CD14-positive monocyte (primary cell): ENCODE measurements around the gene MPRIP. TPM values are rescaled to one million over a fixed set of nuclear protein-coding genes. Genes with fewer than 3 reads are reported as not detected.

Experiments
- DNase-seq, 3 donors: peaks; one replicate each; pipeline ENCODE4 v3.0.0-alpha.2; 2011 to 2022
- H2AFZ ChIP-seq: 2 replicates; pipeline ENCODE4 v1.6.0; 2012; ENCODE audit warnings: mild to moderate bottlenecking, low read depth, low read length, inconsistent platforms; ENCODE audit not compliant: insufficient read depth, poor library complexity, severe bottlenecking
- H3K27ac ChIP-seq, 2 donors: 1 replicate in 1 of 2; 2 replicates in 1 of 2; pipeline ENCODE4 v1.5.1; 2012 to 2013; ENCODE audit warnings: low read length in 2 of 2, control low read depth in 1 of 2, inconsistent platforms in 1 of 2, low read depth in 1 of 2, mild to moderate bottlenecking in 1 of 2
- H3K27me3 ChIP-seq, 2 donors: one replicate each; pipeline versions ENCODE4 v1.6.0 to v1.6.1; 2011 to 2013; ENCODE audit warnings: low read length in 2 of 2; ENCODE audit not compliant: control insufficient read depth in 2 of 2, insufficient read depth in 2 of 2
- H3K36me3 ChIP-seq, 2 donors: replicated peaks in 1 of 2; 1 replicate in 1 of 2; 2 replicates in 1 of 2; pipeline versions ENCODE4 v1.5.1 to v1.6.1; 2012 to 2013; ENCODE audit warnings: low read length in 2 of 2, control low read depth in 1 of 2, inconsistent platforms in 1 of 2, mild to moderate bottlenecking in 1 of 2; ENCODE audit not compliant: insufficient read depth in 2 of 2, control insufficient read depth in 1 of 2
- H3K4me1 ChIP-seq, 2 donors: 1 replicate in 1 of 2; 2 replicates in 1 of 2; pipeline versions ENCODE4 v1.5.1 to v1.6.1; 2012 to 2013; ENCODE audit warnings: low read length in 2 of 2, control low read depth in 1 of 2, inconsistent platforms in 1 of 2, mild to moderate bottlenecking in 1 of 2, moderate library complexity in 1 of 2; ENCODE audit not compliant: insufficient read depth in 2 of 2, control insufficient read depth in 1 of 2
- H3K4me2 ChIP-seq: replicated peaks from 2 replicates; pipeline ENCODE3; 2012; ENCODE audit warnings: low read length, moderate library complexity, mild to moderate bottlenecking; ENCODE audit not compliant: poor library complexity, severe bottlenecking; ENCODE audit errors: extremely low read depth
- H3K4me3 ChIP-seq, 3 experiments: fragments of 200-600 bp in 1 of 3; sonication (generic) in 1 of 3; replicated peaks in 1 of 3; 1 replicate in 2 of 3; 2 replicates in 1 of 3; pipeline ENCODE4 v1.5.1; 2011 to 2013; ENCODE audit warnings: low read length in 3 of 3, mild to moderate bottlenecking in 3 of 3, control low read depth in 2 of 3, low read depth in 2 of 3, inconsistent platforms in 1 of 3, moderate library complexity in 1 of 3
- H3K79me2 ChIP-seq: 2 replicates; pipeline ENCODE4 v1.6.0; 2012; ENCODE audit warnings: mild to moderate bottlenecking, control low read depth, inconsistent platforms, low read length, moderate library complexity; ENCODE audit not compliant: insufficient read depth
- H3K9ac ChIP-seq: 2 replicates; pipeline ENCODE4 v1.6.0; 2017; ENCODE audit warnings: low read length, mild to moderate bottlenecking; ENCODE audit not compliant: insufficient read depth, poor library complexity, severe bottlenecking
- H3K9me3 ChIP-seq, 2 donors: replicated peaks in 1 of 2; 1 replicate in 1 of 2; 2 replicates in 1 of 2; pipeline versions ENCODE4 v1.5.1 to v1.6.1; 2012 to 2013; ENCODE audit warnings: low read length in 2 of 2, control low read depth in 1 of 2; ENCODE audit not compliant: control insufficient read depth in 1 of 2, insufficient read depth in 1 of 2
- H4K20me1 ChIP-seq: 2 replicates; pipeline ENCODE4 v1.6.0; 2012; ENCODE audit warnings: mild to moderate bottlenecking, low read length, control low read depth, moderate library complexity; ENCODE audit not compliant: insufficient read depth
- H3K27ac Mint-ChIP-seq, 7 donors: one replicate each; pipeline ENCODE4 v1.8.0; 2020; ENCODE audit warnings: mild to moderate bottlenecking in 7 of 7, mixed read lengths in 7 of 7, moderate library complexity in 6 of 7, inconsistent platforms in 2 of 7
- H3K27me3 Mint-ChIP-seq, 3 donors: one replicate each; pipeline ENCODE4 v1.8.0; 2021 to 2022; ENCODE audit warnings: low read depth in 3 of 3, mild to moderate bottlenecking in 3 of 3, mixed read lengths in 3 of 3, moderate library complexity in 3 of 3, inconsistent platforms in 1 of 3
- H3K36me3 Mint-ChIP-seq, 2 donors: one replicate each; pipeline ENCODE4 v1.8.0; 2020; ENCODE audit warnings: mixed read lengths in 2 of 2, inconsistent platforms in 1 of 2, mild to moderate bottlenecking in 1 of 2
- H3K4me1 Mint-ChIP-seq: one replicate; pipeline ENCODE4 v1.8.0; 2020; ENCODE audit warnings: mild to moderate bottlenecking, mixed read lengths
- H3K4me3 Mint-ChIP-seq, 2 donors: one replicate each; pipeline ENCODE4 v1.8.0; 2020; ENCODE audit warnings: mild to moderate bottlenecking in 2 of 2, mixed read lengths in 2 of 2, moderate library complexity in 1 of 2
- H3K9me3 Mint-ChIP-seq, 7 donors: one replicate each; pipeline ENCODE4 v1.8.0; 2020 to 2022; ENCODE audit warnings: mixed read lengths in 7 of 7, mild to moderate bottlenecking in 6 of 7, moderate library complexity in 6 of 7, inconsistent platforms in 2 of 7
- CTCF ChIP-seq: fragments of 200-600 bp; IDR thresholded peaks from one replicate; pipeline ENCODE4 v1.8.0; 2022; ENCODE audit warnings: antibody characterized with exemption, mild to moderate bottlenecking
- WGBS: methylation state at CpG from one replicate; pipeline ENCODE4 v1.1.5; 2013; ENCODE audit warnings: missing lambda C conversion rate; ENCODE audit not compliant: insufficient coverage; 5-methylcytosine and 5-hydroxymethylcytosine counted together
- intact Hi-C, 2 donors: fragments of 100-400 bp; cut with micrococcal nuclease; formaldehyde crosslinking; loops; one replicate each; pipeline versions ENCODE4 v1.15.0 to v1.15.1; 2023
- polyA plus RNA-seq, 3 donors: library from polyadenylated mRNA; depleted of rRNA in 1 of 3; unstranded in 2 of 3; stranded (reverse) in 1 of 3; fragments of 300-500 nt in 2 of 3; fragments of >200 nt in 1 of 3; fragmentation: Illumina TruSeq in 2 of 3; gene quantifications; 1 replicate in 2 of 3; 2 replicates in 1 of 3; pipeline ENCODE4 v1.2.3, GENCODE V29; 2012 to 2021

Gene MPRIP
- polyA plus RNA-seq, 3 donors = 2.0 to 48.7 (median 2.5) TPM

GRCh38 chr17:17086585-17086984, 44.3 kb downstream of the MPRIP start:
- H3K79me2 ChIP-seq = peaks cover 2% of the 10 kb centered on the region
- H3K4me3 ChIP-seq = no peak overlapping the region
- TF ChIP-seq CTCF = no peak
- no peak overlapping the region for H3K4me3 Mint-ChIP-seq
- no peaks in the 10 kb centered on the region for H3K27me3 ChIP-seq
- H3K27ac ChIP-seq = no peak overlapping the region
- no peaks in the 10 kb centered on the region for H3K9me3 ChIP-seq
- peaks cover 7 to 87% of the 10 kb centered on the region in 2 donors for H3K36me3 ChIP-seq
- no peak for DNase-seq
- H3K4me1 Mint-ChIP-seq = no peaks in the 10 kb centered on the region
- H3K27ac Mint-ChIP-seq = peak overlapping the region in 2 of 7 donors; percentile 9 to 51
- intact Hi-C loops = no loop called here
- H3K27me3 Mint-ChIP-seq = peaks cover 0 to 3% (median 2%) of the 10 kb centered on the region in 3 donors
- H3K4me2 ChIP-seq = no peak overlapping the region
- no peak overlapping the region for H3K9ac ChIP-seq
- H4K20me1 ChIP-seq = peaks cover 24% of the 10 kb centered on the region
- WGBS = 95% methylated on average over 2 of the region's 6 CpGs
- H2AFZ ChIP-seq = no peak overlapping the region
- peaks cover 62 to 81% of the 10 kb centered on the region in 2 donors for H3K36me3 Mint-ChIP-seq
- H3K9me3 Mint-ChIP-seq = no peaks in the 10 kb centered on the region
- no peaks in the 10 kb centered on the region for H3K4me1 ChIP-seq

GRCh38 chr17:17087424-17088015, 45.3 kb downstream of the MPRIP start:
- no peak for TF ChIP-seq CTCF
- WGBS = 93% methylated on average over 8 of the region's 13 CpGs
- peaks cover 4% of the 10 kb centered on the region for H3K4me1 Mint-ChIP-seq
- DNase-seq = no peak
- H3K36me3 ChIP-seq = peaks cover 7 to 83% of the 10 kb centered on the region in 2 donors
- H2AFZ ChIP-seq = no peak overlapping the region
- intact Hi-C loops = no loop called here
- no peak overlapping the region for H3K4me3 Mint-ChIP-seq
- H3K27ac ChIP-seq = no peak overlapping the region
- H3K4me1 ChIP-seq = no peaks in the 10 kb centered on the region
- H3K9me3 ChIP-seq = no peaks in the 10 kb centered on the region
- H3K27me3 ChIP-seq = no peaks in the 10 kb centered on the region
- H3K27ac Mint-ChIP-seq = peak overlapping the region in 1 of 7 donors; percentile 62
- H3K4me2 ChIP-seq = no peak overlapping the region
- peaks cover 63 to 77% of the 10 kb centered on the region in 2 donors for H3K36me3 Mint-ChIP-seq
- no peaks in the 10 kb centered on the region for H3K9me3 Mint-ChIP-seq
- peaks cover 0 to 3% (median 3%) of the 10 kb centered on the region in 3 donors for H3K27me3 Mint-ChIP-seq
- H3K79me2 ChIP-seq = peaks cover 2% of the 10 kb centered on the region
- H3K4me3 ChIP-seq = no peak overlapping the region
- peaks cover 29% of the 10 kb centered on the region for H4K20me1 ChIP-seq
- H3K9ac ChIP-seq = no peak overlapping the region
